SK-MEL-5 (cell line): ENCODE data around the gene NTN1. TPM values are rescaled to one million over a fixed set of nuclear protein-coding genes. Genes with fewer than 3 reads are reported as not detected.
"Not testable (repeated sequence)": the region's sequence is repeated elsewhere in the genome, so short reads cannot be mapped to it uniquely, and the experiment has no call there.

ENCODE experiments used
- DNase-seq: peaks from one replicate; pipeline ENCODE4 v3.0.0-alpha.2; 2016; ENCODE audit warnings: low read depth, low spot score
- in situ Hi-C: cut with HindIII; loops from 2 replicates; pipeline ENCODE4 v1.10.0; 2016; ENCODE audit warnings: low sequenced_read_pairs, high pct_unique_total_duplicates, low pct_unique_long_range_greater_than_20kb
- total RNA-seq: library from RNA; depleted of rRNA; stranded (reverse); fragments of >200 nt; shearing (Covaris generic); gene quantifications from 2 replicates; pipeline ENCODE4 v1.2.3, GENCODE V29; 2014

The NTN1 gene
- total RNA-seq, 1 experiment from 2014 or later = 5.9 TPM

GRCh38 chr17:9104370-9105041 is 83.2 kb downstream of the NTN1 start:
- in situ Hi-C loops = no loop called here
- DNase-seq = no peak

- DNase-seq = no peak
- in situ Hi-C loops = no loop called here
These were observed 84.0 kb downstream of the NTN1 start for GRCh38 chr17:9105068-9105868.

- in situ Hi-C loops, DNase-seq: not testable (repeated sequence)
These were observed 85.0 kb downstream of the NTN1 start for GRCh38 chr17:9106278-9106677.

DNA sequence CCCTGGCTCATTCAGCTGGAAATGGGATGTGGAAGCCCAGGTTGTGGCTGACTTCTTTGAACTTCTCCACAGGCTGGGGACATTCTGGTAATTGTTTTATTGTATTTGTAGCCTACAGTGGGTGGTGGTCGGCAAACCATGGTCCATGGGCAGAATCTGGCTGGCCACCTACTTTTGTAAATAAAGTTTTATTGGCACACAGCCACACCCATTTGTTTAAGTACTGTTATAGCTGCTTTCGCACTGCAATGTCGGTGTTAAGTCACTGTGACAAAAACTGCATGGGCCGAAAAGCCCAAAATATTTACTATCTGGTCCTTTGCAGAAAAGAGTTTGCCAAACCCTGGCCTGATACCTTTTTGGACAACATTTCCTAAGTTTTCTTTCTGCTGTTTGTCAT is 86.2 kb downstream of the NTN1 start:
- no peak for DNase-seq
- in situ Hi-C loops = no loop called here

DNA sequence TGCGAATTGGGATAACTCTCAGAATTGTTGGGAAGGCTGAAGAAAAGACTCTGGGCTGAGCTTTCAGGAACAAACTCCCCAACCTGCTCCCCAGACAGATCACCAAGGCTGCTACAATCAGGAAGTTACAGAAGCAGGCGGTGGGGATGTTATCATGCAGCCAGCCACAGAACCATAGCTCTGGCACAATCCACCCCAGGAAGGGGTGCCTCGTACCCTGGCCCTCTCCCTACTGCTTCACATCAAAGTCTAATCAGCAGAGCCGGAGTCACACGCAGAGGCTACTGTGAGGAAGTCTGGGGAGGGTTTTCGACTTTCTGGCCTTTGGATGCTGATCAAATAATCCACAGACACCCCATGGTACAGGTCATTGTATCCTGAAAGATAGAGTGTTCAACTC is 86.8 kb downstream of the NTN1 start:
- in situ Hi-C loops = no loop called here
- DNase-seq = no peak

GRCh38 chr17:9109933-9110332 is 88.6 kb downstream of the NTN1 start:
- in situ Hi-C loops = no loop called here
- no peak for DNase-seq

DNA sequence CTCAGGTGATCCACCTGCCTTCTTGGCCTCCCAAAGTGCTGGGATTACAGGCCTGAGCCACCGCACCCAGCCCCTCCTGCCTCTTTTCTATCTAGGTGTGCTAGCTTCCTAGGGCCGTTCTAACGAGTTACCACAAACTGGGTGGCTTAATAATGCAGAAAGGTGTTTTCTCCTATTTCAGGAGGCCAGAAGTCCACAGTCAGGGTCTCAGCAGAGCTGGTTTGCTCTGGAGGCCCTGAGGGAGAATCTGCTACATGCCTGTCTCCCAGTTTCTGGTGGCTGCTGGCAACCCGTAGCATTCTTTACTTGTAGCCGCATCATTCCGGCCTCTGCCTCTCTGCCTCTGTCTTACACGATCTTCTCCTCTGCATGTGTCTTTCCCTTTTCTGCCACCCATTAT is 89.2 kb downstream of the NTN1 start:
- in situ Hi-C loops = no loop called here
- DNase-seq = no peak

DNA sequence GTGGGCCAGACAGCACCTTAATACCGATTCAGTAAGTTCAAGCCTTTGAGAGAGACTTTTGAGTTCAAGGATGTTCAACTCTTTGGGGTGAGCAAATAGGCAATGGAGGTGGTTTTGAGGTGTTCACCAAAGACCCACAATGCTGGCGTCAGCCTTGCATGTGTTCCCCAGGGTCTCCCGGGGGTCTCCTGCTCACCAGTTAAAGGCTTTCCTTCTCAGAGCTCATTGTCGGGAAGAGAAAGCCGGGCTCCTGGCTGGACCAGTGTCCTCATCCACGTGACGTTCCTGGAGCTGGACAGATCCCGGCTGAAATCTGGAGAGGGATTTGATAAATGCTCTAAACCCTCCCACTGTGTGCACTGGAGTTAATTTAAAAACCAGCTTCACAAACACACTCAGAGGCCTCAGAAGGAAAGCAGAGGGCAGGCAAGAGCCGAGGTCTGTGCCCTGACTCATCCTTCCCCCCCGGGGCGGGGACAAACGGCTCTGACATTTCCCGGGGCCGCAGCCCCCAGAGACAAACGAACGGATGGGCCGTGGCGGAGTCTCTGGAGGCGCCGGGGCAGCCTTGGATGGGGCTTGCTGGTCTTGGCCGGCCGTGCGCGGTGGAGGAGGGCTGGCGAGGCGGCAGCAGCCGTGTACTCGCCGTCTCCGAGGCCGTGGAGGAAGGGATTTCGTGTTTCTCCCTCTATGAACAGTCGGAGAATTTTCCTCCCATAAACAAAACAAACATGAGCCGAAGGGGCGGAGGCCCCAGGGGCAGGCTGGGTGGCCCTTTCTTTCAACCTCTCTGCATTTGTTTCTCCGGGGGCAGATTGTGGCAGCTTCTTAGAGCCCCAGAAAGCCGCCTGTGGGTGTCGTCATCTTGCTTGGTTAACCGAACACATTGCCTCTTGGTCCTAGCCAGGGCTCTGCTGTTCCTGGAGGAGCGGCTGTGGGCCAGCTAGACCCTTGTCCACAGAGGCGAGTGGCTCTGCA is 94.2 kb downstream of the NTN1 start:
- in situ Hi-C loops = no loop called here
- DNase-seq = peak; percentile 7

GRCh38 chr17:9116311-9116835 is 95.1 kb downstream of the NTN1 start:
- no peak for DNase-seq
- in situ Hi-C loops = no loop called here

DNA sequence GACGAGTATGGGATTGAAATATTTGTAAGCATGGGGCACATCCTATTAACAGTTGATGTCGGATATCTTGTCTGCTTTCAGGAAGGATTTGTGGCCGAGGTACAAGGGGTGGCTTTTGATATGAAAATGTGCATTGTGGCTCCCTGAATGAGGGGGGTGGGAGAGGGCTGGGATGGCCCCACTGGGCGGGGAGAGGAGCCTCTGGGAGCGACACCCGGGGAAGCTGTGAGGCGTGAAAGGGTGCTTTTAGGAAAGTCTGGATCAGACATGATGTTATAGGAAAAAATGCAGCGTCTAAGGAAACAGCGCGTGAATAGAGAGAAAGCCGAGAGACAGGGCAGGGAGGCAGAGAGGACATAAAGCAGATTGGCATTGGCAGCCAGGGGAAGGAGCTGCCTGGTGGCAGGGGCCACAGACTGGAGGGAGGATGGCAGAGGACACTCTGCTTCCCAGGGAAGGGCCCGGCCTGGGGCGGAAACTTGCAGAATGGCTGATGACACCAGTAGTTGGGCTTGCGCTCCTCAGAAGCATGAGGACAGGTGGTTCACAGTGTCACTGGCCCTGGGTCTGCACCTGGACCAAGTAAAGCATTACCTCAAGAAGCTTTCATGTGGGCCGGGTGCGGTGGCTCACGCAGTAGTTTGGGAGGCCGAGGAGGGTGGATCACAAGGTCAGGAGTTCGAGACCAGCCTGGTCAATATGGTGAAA is 95.7 kb downstream of the NTN1 start:
- no peak for DNase-seq
- in situ Hi-C loops = no loop called here

- in situ Hi-C loops = no loop called here
- peak; percentile 47 for DNase-seq
These were observed 99.2 kb downstream of the NTN1 start for GRCh38 chr17:9120471-9120870.

DNA sequence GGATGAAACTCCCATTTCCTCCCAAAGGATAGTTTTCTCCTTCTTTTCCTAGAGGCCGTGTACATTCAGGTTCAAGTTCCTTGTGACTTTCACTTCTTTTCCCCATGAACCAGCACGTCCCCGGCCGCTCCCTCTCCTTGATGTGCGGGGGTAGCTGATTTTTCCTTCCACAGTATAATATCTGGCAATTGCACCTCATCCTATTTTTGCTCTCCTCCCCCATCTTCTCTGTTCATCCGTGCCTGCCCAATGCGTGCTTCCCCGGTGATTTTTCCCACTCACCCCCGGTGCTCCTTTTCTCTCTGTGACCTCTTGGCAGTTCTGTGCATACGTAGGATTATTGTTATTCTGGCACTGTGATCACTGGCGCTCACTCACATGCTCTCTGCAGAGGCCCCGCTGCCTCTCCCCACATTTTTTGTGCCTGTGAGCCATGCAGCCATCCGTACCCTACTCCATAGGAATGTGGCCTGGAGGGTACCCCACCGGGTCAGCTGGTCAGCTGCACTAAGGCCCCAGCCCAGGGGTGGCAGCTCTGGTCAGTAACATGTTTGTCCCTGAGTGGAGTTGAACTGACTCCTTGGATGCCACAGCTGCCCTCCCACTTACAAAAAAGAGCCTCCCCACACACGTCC is 100.0 kb downstream of the NTN1 start:
- in situ Hi-C loops = no loop called here
- DNase-seq = no peak

GRCh38 chr17:9123594-9124553 is 102.6 kb downstream of the NTN1 start:
- in situ Hi-C loops = no loop called here
- DNase-seq = no peak

GRCh38 chr17:9124554-9124935 is 103.2 kb downstream of the NTN1 start:
- in situ Hi-C loops = no loop called here
- no peak for DNase-seq

GRCh38 chr17:9125722-9126121 is 104.4 kb downstream of the NTN1 start:
- in situ Hi-C loops = no loop called here
- no peak for DNase-seq

- DNase-seq = no peak
- in situ Hi-C loops = no loop called here
These were observed 106.0 kb downstream of the NTN1 start for GRCh38 chr17:9127340-9127739.
